Measurements from ENCODE around the gene RNF217. TPM values are rescaled to one million over a fixed set of nuclear protein-coding genes. Genes with fewer than 3 reads are reported as not detected.

RNF217 gene
- total RNA-seq, 1 donor from 2014 or later, result not detected

GRCh38 chr6:125046107-125046925 is 84.1 kb downstream of the RNF217 start:
- intact Hi-C loops (cut with micrococcal nuclease), result no loop called here
- no peaks in the 10 kb centered on the region for H3K4me1 Mint-ChIP-seq
- POLR2A ChIA-PET, result no interaction called here
- no peaks in the 10 kb centered on the region for H3K36me3 Mint-ChIP-seq (ENCODE audit: low read depth)
- no peak overlapping the region for H3K4me3 Mint-ChIP-seq
- H3K27me3 Mint-ChIP-seq, result no peaks in the 10 kb centered on the region
- TF ChIP-seq, protein P1, sequence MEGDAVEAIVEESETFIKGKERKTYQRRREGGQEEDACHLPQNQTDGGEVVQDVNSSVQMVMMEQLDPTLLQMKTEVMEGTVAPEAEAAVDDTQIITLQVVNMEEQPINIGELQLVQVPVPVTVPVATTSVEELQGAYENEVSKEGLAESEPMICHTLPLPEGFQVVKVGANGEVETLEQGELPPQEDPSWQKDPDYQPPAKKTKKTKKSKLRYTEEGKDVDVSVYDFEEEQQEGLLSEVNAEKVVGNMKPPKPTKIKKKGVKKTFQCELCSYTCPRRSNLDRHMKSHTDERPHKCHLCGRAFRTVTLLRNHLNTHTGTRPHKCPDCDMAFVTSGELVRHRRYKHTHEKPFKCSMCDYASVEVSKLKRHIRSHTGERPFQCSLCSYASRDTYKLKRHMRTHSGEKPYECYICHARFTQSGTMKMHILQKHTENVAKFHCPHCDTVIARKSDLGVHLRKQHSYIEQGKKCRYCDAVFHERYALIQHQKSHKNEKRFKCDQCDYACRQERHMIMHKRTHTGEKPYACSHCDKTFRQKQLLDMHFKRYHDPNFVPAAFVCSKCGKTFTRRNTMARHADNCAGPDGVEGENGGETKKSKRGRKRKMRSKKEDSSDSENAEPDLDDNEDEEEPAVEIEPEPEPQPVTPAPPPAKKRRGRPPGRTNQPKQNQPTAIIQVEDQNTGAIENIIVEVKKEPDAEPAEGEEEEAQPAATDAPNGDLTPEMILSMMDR (IDR thresholded peaks at IDR 0.05), result no peak
- H3K9me3 Mint-ChIP-seq, result no peaks in the 10 kb centered on the region
- DNase-seq (no peak), ATAC-seq (ENCODE audit: low read depth) (no peak)
- no peak overlapping the region for H3K27ac Mint-ChIP-seq
- CTCF ChIA-PET, result no interaction called here

DNA sequence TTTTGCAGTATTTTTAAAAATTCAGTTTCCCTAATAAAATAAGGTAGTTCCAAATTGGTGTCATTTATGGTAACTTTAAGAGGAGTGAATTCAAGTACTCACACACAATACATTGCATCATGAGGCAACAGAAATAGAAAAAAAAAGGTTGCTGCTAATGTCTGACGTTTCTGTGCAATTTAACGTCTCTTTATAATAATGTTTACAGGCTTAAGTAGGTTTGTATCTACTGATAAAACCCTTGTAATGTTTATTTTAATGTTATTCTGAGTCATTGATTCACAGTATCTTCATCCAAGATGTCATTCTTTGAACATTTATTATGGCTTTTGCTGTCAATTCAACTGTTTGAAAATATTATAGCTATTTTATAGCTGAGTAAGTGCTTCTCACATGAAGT is 86.0 kb downstream of the RNF217 start:
- TF ChIP-seq, protein P1 (IDR thresholded peaks at IDR 0.05), result no peak
- no peak for DNase-seq
- no peaks in the 10 kb centered on the region for H3K27me3 Mint-ChIP-seq
- ChIA-PET POLR2A (no interaction called here), CTCF (no interaction called here)
- H3K4me3 Mint-ChIP-seq, result no peak overlapping the region
- no peaks in the 10 kb centered on the region for H3K4me1 Mint-ChIP-seq
- H3K27ac Mint-ChIP-seq, result no peak overlapping the region
- ATAC-seq (ENCODE audit: low read depth), result no peak
- no peaks in the 10 kb centered on the region for H3K36me3 Mint-ChIP-seq (ENCODE audit: low read depth)
- no peaks in the 10 kb centered on the region for H3K9me3 Mint-ChIP-seq
- intact Hi-C loops (cut with micrococcal nuclease), result no loop called here

- H3K36me3 Mint-ChIP-seq (ENCODE audit: low read depth), result no peaks in the 10 kb centered on the region
- POLR2A ChIA-PET, result no interaction called here
- H3K4me3 Mint-ChIP-seq, result no peak overlapping the region
- CTCF ChIA-PET, result no interaction called here
- no peaks in the 10 kb centered on the region for H3K4me1 Mint-ChIP-seq
- H3K9me3 Mint-ChIP-seq, result no peaks in the 10 kb centered on the region
- TF ChIP-seq, protein P1 (IDR thresholded peaks at IDR 0.05), result no peak
- DNase-seq, result no peak
- no peak for ATAC-seq (ENCODE audit: low read depth)
- no peaks in the 10 kb centered on the region for H3K27me3 Mint-ChIP-seq
- intact Hi-C loops (cut with micrococcal nuclease), result no loop called here
- no peak overlapping the region for H3K27ac Mint-ChIP-seq
Measured at GRCh38 chr6:125050663-125051318, 88.6 kb downstream of the RNF217 start.

GRCh38 chr6:125053809-125054208 is 91.6 kb downstream of the RNF217 start:
- POLR2A ChIA-PET, result no interaction called here
- no peak for DNase-seq
- no peak overlapping the region for H3K4me3 Mint-ChIP-seq

GRCh38 chr6:125054331-125054730 is 92.1 kb downstream of the RNF217 start:
- DNase-seq (no peak), ATAC-seq (ENCODE audit: low read depth) (no peak)
- H3K4me3 Mint-ChIP-seq, result no peak overlapping the region
- H3K4me1 Mint-ChIP-seq, result no peaks in the 10 kb centered on the region
- no peaks in the 10 kb centered on the region for H3K27me3 Mint-ChIP-seq
- no peaks in the 10 kb centered on the region for H3K9me3 Mint-ChIP-seq
- ChIA-PET CTCF (no interaction called here), POLR2A (no interaction called here)
- no peaks in the 10 kb centered on the region for H3K36me3 Mint-ChIP-seq (ENCODE audit: low read depth)
- no peak overlapping the region for H3K27ac Mint-ChIP-seq
- intact Hi-C loops (cut with micrococcal nuclease), result no loop called here
- TF ChIP-seq, protein P1 (IDR thresholded peaks at IDR 0.05), result no peak

More at GRCh38 chr6:125053809-125054208, 91.6 kb downstream of the RNF217 start:
- H3K9me3 Mint-ChIP-seq, result no peaks in the 10 kb centered on the region
- H3K36me3 Mint-ChIP-seq (ENCODE audit: low read depth), result no peaks in the 10 kb centered on the region
- no peak for ATAC-seq (ENCODE audit: low read depth)
- H3K27me3 Mint-ChIP-seq, result no peaks in the 10 kb centered on the region
- no peaks in the 10 kb centered on the region for H3K4me1 Mint-ChIP-seq
- intact Hi-C loops (cut with micrococcal nuclease), result no loop called here
- H3K27ac Mint-ChIP-seq, result no peak overlapping the region
- CTCF ChIA-PET, result no interaction called here
- TF ChIP-seq, protein P1 (IDR thresholded peaks at IDR 0.05), result no peak

Measured in activated B cell treated with CpG ODN at 0.5 μM for 24 hours (primary cell).